ENCODE data around the gene SPATS2. TPM values are rescaled to one million over a fixed set of nuclear protein-coding genes. Genes with fewer than 3 reads are reported as not detected.

Gene SPATS2
- total RNA-seq, 1 experiment from 2014 or later = 56.3 TPM

DNA sequence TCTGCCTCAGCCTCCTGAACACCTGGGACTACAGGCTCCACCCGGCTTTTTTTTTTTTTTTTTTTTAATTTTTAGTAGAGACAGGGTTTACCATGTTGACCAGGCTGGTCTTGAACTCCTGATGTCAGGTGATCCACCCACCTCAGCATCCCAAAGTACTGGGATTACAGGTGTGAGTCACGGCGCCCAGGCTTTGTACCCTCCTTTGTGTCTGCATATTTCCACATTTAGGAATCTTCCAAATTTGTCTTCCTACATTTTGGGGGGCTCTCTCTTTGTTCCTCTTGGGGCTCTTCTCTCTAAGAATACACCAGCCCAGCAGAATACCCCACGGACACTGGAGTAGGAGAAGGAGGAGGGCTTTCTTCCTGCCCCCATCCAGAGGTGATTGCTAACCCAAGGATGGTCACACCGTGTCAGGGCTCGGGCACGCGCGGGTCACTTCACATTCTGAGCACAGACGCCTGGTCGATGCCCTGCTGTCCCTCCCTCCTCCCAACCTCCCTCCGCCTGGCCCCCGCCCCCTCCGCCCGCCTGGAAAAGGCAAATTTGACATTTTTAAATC lies 22.7 kb upstream of the SPATS2 start:
- ChIA-PET CTCF (no interaction called here), POLR2A (no interaction called here)
- Histone ChIP-seq H3K27ac (ENCODE audit: low read length) (no peak overlapping the region), H3K36me3 (ENCODE audit: control insufficient read depth, insufficient read depth, low read length) (no peaks in the 10 kb centered on the region), H3K4me3 (ENCODE audit: low read depth in 2 of 2, low read length in 2 of 2) (no peak overlapping the region), H3K9me3 (ENCODE audit: control insufficient read depth, insufficient read depth, low read depth, low read length) (no peaks in the 10 kb centered on the region), H3K4me1 (ENCODE audit: control insufficient read depth, insufficient read depth, low read length) (peaks cover 22% of the 10 kb centered on the region), H3K27me3 (ENCODE audit: control insufficient read depth, insufficient read depth, low read length) (no peaks in the 10 kb centered on the region; the same call in 1 of the 2 replicates)
- no TSS peak for BruUV-seq (replicated peaks)
- intact Hi-C loops (cut with micrococcal nuclease; ENCODE audit: unreplicated experiment) (no loop called here), in situ Hi-C loops (cut with HindIII; ENCODE audit: low pct_unique_long_range_greater_than_20kb, low sequenced_read_pairs) (no loop called here)
- DNase-seq (ENCODE audit: low read depth, low spot score) (no peak), ATAC-seq (no peak)
- TF ChIP-seq SIN3A (IDR thresholded peaks at IDR 0.05; ENCODE audit: borderline replicate concordance, insufficient read depth, low read depth, low read length) (no peak), TCF7L2 (IDR thresholded peaks at IDR 0.05; ENCODE audit: low read depth, low read length) (no peak), POLR2AphosphoS5 (IDR thresholded peaks at IDR 0.05; ENCODE audit: low read depth, low read length) (no peak)
- TF ChIP-seq, protein P1, sequence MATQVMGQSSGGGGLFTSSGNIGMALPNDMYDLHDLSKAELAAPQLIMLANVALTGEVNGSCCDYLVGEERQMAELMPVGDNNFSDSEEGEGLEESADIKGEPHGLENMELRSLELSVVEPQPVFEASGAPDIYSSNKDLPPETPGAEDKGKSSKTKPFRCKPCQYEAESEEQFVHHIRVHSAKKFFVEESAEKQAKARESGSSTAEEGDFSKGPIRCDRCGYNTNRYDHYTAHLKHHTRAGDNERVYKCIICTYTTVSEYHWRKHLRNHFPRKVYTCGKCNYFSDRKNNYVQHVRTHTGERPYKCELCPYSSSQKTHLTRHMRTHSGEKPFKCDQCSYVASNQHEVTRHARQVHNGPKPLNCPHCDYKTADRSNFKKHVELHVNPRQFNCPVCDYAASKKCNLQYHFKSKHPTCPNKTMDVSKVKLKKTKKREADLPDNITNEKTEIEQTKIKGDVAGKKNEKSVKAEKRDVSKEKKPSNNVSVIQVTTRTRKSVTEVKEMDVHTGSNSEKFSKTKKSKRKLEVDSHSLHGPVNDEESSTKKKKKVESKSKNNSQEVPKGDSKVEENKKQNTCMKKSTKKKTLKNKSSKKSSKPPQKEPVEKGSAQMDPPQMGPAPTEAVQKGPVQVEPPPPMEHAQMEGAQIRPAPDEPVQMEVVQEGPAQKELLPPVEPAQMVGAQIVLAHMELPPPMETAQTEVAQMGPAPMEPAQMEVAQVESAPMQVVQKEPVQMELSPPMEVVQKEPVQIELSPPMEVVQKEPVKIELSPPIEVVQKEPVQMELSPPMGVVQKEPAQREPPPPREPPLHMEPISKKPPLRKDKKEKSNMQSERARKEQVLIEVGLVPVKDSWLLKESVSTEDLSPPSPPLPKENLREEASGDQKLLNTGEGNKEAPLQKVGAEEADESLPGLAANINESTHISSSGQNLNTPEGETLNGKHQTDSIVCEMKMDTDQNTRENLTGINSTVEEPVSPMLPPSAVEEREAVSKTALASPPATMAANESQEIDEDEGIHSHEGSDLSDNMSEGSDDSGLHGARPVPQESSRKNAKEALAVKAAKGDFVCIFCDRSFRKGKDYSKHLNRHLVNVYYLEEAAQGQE (IDR thresholded peaks at IDR 0.05; ENCODE audit: insufficient read depth in 1 of 2, low read depth in 2 of 2, low read length in 1 of 2) = no peak
- TF ChIP-seq, protein P2, sequence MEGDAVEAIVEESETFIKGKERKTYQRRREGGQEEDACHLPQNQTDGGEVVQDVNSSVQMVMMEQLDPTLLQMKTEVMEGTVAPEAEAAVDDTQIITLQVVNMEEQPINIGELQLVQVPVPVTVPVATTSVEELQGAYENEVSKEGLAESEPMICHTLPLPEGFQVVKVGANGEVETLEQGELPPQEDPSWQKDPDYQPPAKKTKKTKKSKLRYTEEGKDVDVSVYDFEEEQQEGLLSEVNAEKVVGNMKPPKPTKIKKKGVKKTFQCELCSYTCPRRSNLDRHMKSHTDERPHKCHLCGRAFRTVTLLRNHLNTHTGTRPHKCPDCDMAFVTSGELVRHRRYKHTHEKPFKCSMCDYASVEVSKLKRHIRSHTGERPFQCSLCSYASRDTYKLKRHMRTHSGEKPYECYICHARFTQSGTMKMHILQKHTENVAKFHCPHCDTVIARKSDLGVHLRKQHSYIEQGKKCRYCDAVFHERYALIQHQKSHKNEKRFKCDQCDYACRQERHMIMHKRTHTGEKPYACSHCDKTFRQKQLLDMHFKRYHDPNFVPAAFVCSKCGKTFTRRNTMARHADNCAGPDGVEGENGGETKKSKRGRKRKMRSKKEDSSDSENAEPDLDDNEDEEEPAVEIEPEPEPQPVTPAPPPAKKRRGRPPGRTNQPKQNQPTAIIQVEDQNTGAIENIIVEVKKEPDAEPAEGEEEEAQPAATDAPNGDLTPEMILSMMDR (IDR thresholded peaks at IDR 0.05) = no peak

DNA sequence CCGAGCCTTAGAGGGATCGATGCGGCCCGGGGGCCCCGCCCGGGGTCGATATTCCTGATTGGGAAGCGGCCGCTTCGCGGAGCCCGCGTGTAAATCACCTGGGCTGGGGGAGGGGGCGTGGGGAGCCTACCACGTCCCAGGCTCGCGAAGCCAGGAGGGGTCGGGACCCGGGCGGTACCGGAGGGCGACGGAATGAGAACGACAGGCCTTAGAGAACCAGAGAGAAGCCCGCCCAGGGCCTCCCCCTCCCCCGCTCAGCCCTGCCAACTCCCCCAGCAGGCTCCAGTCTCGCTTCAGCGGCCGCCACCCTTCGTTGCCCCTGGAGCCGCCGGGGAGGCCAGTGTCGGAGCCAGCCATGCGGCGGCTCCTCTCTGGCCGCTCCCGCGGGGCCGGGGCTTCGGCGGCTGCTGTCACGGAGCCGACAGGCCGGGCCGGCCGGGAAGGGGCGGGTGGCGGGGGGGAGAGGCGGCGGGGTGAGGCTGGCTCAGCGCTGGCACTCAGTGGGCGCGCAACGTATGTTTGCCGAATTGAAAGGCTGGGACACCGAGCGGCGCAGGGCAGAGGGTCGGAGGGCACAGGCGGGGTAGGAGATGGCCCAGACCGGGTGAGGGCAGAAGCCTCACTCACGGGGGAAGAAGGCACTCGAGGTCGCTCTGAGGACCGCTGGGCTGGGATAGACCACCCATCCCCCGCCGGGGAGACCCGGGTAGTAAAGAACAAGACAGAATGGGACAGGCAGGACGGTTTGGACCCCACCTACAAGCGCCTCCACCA lies 22.0 kb upstream of the SPATS2 start:
- POLR2A ChIA-PET = no interaction called here
- H3K27me3 ChIP-seq (ENCODE audit: control insufficient read depth, insufficient read depth, low read length) = no peaks in the 10 kb centered on the region; the same call in 1 of the 2 replicates
- intact Hi-C loops (cut with micrococcal nuclease; ENCODE audit: unreplicated experiment) (no loop called here), in situ Hi-C loops (cut with HindIII; ENCODE audit: low pct_unique_long_range_greater_than_20kb, low sequenced_read_pairs) (no loop called here)
- no peak for DNase-seq (ENCODE audit: low read depth, low spot score)
- H3K4me3 ChIP-seq (ENCODE audit: low read depth in 2 of 2, low read length in 2 of 2) = peak overlapping the region; percentile 31 to 63
- BruUV-seq (replicated peaks) = no TSS peak
- no peaks in the 10 kb centered on the region for H3K36me3 ChIP-seq (ENCODE audit: control insufficient read depth, insufficient read depth, low read length)
- CTCF ChIA-PET = no interaction called here
- H3K4me1 ChIP-seq (ENCODE audit: control insufficient read depth, insufficient read depth, low read length) = peaks cover 22% of the 10 kb centered on the region
- TF ChIP-seq POLR2AphosphoS5 (IDR thresholded peaks at IDR 0.05; ENCODE audit: low read depth, low read length) (no peak), TCF7L2 (IDR thresholded peaks at IDR 0.05; ENCODE audit: low read depth, low read length) (no peak), SIN3A (IDR thresholded peaks at IDR 0.05; ENCODE audit: borderline replicate concordance, insufficient read depth, low read depth, low read length) (no peak)
- TF ChIP-seq, protein P1 (IDR thresholded peaks at IDR 0.05; ENCODE audit: insufficient read depth in 1 of 2, low read depth in 2 of 2, low read length in 1 of 2) = no peak
- TF ChIP-seq, protein P2 (IDR thresholded peaks at IDR 0.05) = no peak
- no peaks in the 10 kb centered on the region for H3K9me3 ChIP-seq (ENCODE audit: control insufficient read depth, insufficient read depth, low read depth, low read length)
- no peak overlapping the region for H3K27ac ChIP-seq (ENCODE audit: low read length)
- peak; percentile 40 for ATAC-seq

Measured in Panc1 (cell line).